ENCODE measurements around the gene RPUSD3. TPM values are rescaled to one million over a fixed set of nuclear protein-coding genes. Genes with fewer than 3 reads are reported as not detected.
A peak's percentile ranks its signal among the peaks of the same experiment; 100 is the strongest.

The RPUSD3 gene
- polyA plus RNA-seq, 2 of the 4 experiments (the other 2 are of a cell fraction), result 38.9 to 44.5 TPM

DNA sequence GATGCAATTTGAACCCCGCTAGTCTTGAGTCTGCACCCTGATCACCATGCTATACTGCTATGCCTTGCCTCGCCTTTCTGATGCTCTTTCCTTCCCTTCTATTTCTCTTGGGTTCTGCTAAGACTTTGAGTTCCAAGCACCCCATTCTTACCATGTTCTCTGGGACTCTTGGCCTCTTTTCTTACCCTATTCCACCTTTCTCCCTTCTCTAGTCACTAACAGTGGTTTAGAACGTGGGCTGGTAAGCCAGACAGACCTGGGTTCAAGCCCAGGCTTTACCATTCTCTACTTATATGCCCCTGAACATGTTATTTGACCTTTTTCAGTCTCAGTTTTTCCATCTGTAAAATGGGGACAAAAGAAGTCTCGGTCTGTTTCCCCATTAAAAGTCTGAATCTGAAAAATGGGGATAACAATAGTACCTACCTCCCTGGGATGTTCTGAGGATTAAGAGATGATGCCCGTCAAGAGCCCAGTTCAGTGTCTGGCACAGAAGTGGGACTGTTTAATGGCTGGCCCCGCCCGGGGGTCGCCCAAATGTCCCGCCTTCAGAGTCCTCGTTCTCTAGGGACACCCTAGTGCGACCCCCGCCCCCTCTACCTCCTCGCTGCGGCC is 51.9 kb downstream of the RPUSD3 start:
- Histone ChIP-seq H3K4me2 (peak overlapping the region; percentile 86), H3K9me3 (no peaks in the 10 kb centered on the region), H3K4me3 (peak overlapping the region; percentile 68), H3K4me1 (peaks cover 21% of the 10 kb centered on the region), H3K27ac (peak overlapping the region; percentile 95 to 97)
- CTCF ChIA-PET, result interaction anchor here (0.6 to 2.5 kb wide), 9 partner anchors 10 to 155 kb away, joined by 3 to 9 read pairs (median 5); no protein-coding TSS in a partner anchor
- DNase-seq (ENCODE audit: low read depth in 1 of 2, low spot score in 1 of 2), result no peak
- no peak for FAIRE-seq
- 23% methylated on average over 9 of the region's 14 CpGs for WGBS (ENCODE audit: missing lambda C conversion rate)
- no peak for ATAC-seq
- POLR2A ChIA-PET, result interaction anchor here (0.6 to 1.6 kb wide), 10 partner anchors 7 to 325 kb away, joined by 3 to 17 read pairs (median 4); partner anchors contain the start of genes BRPF1, CAMK1, OGG1 and TTLL3
- no peak for TF ChIP-seq RFX5 (IDR thresholded peaks at IDR 0.05)
- TF ChIP-seq, protein P1, sequence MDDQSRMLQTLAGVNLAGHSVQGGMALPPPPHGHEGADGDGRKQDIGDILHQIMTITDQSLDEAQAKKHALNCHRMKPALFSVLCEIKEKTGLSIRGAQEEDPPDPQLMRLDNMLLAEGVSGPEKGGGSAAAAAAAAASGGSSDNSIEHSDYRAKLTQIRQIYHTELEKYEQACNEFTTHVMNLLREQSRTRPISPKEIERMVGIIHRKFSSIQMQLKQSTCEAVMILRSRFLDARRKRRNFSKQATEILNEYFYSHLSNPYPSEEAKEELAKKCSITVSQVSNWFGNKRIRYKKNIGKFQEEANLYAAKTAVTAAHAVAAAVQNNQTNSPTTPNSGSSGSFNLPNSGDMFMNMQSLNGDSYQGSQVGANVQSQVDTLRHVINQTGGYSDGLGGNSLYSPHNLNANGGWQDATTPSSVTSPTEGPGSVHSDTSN (IDR thresholded peaks at IDR 0.05), result no peak
- no peak for TF ChIP-seq EHMT2 (IDR thresholded peaks at IDR 0.05; ENCODE audit: low read depth)
- no peak for TF ChIP-seq MAFK (IDR thresholded peaks at IDR 0.05; ENCODE audit: partially characterized antibody)
- TF ChIP-seq FOSB (CRISPR knock-in tag; IDR thresholded peaks at IDR 0.05), result peak; percentile 79; the same call in 1 of the 2 replicates
- TF ChIP-seq NR3C1 (IDR thresholded peaks at IDR 0.05), result no peak
- TF ChIP-seq KDM1A (IDR thresholded peaks at IDR 0.05; ENCODE audit: low read depth), result peak; percentile 96
- TF ChIP-seq, protein P2, sequence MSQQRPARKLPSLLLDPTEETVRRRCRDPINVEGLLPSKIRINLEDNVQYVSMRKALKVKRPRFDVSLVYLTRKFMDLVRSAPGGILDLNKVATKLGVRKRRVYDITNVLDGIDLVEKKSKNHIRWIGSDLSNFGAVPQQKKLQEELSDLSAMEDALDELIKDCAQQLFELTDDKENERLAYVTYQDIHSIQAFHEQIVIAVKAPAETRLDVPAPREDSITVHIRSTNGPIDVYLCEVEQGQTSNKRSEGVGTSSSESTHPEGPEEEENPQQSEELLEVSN (IDR thresholded peaks at IDR 0.05; ENCODE audit: borderline replicate concordance, low read depth), result no peak
- TF ChIP-seq EP300 (IDR thresholded peaks at IDR 0.05), result no peak
- TF ChIP-seq HOXB13 (CRISPR knock-in tag; IDR thresholded peaks at IDR 0.05; ENCODE audit: low read depth), result no peak
- TF ChIP-seq GATA3 (IDR thresholded peaks at IDR 0.05; ENCODE audit: borderline replicate concordance), result no peak
- peak; percentile 32; the same call in 1 of the 2 replicates for TF ChIP-seq ESRRA (IDR thresholded peaks at IDR 0.05; ENCODE audit: borderline replicate concordance, low read length)
- TF ChIP-seq HDAC2 (IDR thresholded peaks at IDR 0.05), result peak; percentile 78; the same call in 1 of the 2 replicates
- no peak for TF ChIP-seq ZSCAN20 (CRISPR knock-in tag; IDR thresholded peaks at IDR 0.05)
- TF ChIP-seq RARB (CRISPR knock-in tag; IDR thresholded peaks at IDR 0.05), result no peak
- TF ChIP-seq FOSL2 (IDR thresholded peaks at IDR 0.05), result no peak
- no peak for TF ChIP-seq FOSL2 (CRISPR knock-in tag; IDR thresholded peaks at IDR 0.05)
- no peak for TF ChIP-seq HOXA7 (CRISPR knock-in tag; IDR thresholded peaks at IDR 0.05)
- TF ChIP-seq POLR2A (IDR thresholded peaks at IDR 0.05; ENCODE audit: low read length), result no peak; the same call in 1 of the 2 replicates
- TF ChIP-seq, protein P3, sequence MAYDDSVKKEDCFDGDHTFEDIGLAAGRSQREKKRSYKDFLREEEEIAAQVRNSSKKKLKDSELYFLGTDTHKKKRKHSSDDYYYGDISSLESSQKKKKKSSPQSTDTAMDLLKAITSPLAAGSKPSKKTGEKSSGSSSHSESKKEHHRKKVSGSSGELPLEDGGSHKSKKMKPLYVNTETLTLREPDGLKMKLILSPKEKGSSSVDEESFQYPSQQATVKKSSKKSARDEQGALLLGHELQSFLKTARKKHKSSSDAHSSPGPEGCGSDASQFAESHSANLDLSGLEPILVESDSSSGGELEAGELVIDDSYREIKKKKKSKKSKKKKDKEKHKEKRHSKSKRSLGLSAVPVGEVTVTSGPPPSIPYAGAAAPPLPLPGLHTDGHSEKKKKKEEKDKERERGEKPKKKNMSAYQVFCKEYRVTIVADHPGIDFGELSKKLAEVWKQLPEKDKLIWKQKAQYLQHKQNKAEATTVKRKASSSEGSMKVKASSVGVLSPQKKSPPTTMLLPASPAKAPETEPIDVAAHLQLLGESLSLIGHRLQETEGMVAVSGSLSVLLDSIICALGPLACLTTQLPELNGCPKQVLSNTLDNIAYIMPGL (CRISPR knock-in tag; IDR thresholded peaks at IDR 0.05; ENCODE audit: borderline replicate concordance), result no peak
- TF ChIP-seq HOXB5 (CRISPR knock-in tag; IDR thresholded peaks at IDR 0.05), result no peak
- peak; percentile 74 for TF ChIP-seq PHF8 (IDR thresholded peaks at IDR 0.05; ENCODE audit: borderline replicate concordance, low read depth)
- no peak for TF ChIP-seq TP53 (CRISPR knock-in tag; IDR thresholded peaks at IDR 0.05)
- no peak for TF ChIP-seq HEYL (CRISPR knock-in tag; IDR thresholded peaks at IDR 0.05)
- TF ChIP-seq EHF (CRISPR knock-in tag; IDR thresholded peaks at IDR 0.05), result no peak; the same call in 1 of the 2 replicates
- peak; percentile 20 for TF ChIP-seq CHD2 (IDR thresholded peaks at IDR 0.05; ENCODE audit: low read length, partially characterized antibody)
- TF ChIP-seq SREBF2 (IDR thresholded peaks at IDR 0.05), result no peak
- 0 out of 2 replicates have a peak, but pooled peaks have one; percentile 10 for TF ChIP-seq RCOR1 (IDR thresholded peaks at IDR 0.05; ENCODE audit: low read depth, low read length)
- TF ChIP-seq, protein P4, sequence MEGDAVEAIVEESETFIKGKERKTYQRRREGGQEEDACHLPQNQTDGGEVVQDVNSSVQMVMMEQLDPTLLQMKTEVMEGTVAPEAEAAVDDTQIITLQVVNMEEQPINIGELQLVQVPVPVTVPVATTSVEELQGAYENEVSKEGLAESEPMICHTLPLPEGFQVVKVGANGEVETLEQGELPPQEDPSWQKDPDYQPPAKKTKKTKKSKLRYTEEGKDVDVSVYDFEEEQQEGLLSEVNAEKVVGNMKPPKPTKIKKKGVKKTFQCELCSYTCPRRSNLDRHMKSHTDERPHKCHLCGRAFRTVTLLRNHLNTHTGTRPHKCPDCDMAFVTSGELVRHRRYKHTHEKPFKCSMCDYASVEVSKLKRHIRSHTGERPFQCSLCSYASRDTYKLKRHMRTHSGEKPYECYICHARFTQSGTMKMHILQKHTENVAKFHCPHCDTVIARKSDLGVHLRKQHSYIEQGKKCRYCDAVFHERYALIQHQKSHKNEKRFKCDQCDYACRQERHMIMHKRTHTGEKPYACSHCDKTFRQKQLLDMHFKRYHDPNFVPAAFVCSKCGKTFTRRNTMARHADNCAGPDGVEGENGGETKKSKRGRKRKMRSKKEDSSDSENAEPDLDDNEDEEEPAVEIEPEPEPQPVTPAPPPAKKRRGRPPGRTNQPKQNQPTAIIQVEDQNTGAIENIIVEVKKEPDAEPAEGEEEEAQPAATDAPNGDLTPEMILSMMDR (IDR thresholded peaks at IDR 0.05), result no peak
- TF ChIP-seq CEBPB (IDR thresholded peaks at IDR 0.05), result no peak
- TF ChIP-seq, protein P5, sequence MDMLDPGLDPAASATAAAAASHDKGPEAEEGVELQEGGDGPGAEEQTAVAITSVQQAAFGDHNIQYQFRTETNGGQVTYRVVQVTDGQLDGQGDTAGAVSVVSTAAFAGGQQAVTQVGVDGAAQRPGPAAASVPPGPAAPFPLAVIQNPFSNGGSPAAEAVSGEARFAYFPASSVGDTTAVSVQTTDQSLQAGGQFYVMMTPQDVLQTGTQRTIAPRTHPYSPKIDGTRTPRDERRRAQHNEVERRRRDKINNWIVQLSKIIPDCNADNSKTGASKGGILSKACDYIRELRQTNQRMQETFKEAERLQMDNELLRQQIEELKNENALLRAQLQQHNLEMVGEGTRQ (IDR thresholded peaks at IDR 0.05), result no peak
- TF ChIP-seq, protein P6, sequence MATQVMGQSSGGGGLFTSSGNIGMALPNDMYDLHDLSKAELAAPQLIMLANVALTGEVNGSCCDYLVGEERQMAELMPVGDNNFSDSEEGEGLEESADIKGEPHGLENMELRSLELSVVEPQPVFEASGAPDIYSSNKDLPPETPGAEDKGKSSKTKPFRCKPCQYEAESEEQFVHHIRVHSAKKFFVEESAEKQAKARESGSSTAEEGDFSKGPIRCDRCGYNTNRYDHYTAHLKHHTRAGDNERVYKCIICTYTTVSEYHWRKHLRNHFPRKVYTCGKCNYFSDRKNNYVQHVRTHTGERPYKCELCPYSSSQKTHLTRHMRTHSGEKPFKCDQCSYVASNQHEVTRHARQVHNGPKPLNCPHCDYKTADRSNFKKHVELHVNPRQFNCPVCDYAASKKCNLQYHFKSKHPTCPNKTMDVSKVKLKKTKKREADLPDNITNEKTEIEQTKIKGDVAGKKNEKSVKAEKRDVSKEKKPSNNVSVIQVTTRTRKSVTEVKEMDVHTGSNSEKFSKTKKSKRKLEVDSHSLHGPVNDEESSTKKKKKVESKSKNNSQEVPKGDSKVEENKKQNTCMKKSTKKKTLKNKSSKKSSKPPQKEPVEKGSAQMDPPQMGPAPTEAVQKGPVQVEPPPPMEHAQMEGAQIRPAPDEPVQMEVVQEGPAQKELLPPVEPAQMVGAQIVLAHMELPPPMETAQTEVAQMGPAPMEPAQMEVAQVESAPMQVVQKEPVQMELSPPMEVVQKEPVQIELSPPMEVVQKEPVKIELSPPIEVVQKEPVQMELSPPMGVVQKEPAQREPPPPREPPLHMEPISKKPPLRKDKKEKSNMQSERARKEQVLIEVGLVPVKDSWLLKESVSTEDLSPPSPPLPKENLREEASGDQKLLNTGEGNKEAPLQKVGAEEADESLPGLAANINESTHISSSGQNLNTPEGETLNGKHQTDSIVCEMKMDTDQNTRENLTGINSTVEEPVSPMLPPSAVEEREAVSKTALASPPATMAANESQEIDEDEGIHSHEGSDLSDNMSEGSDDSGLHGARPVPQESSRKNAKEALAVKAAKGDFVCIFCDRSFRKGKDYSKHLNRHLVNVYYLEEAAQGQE (IDR thresholded peaks at IDR 0.05), result no peak
- no peak; the same call in 1 of the 2 replicates for TF ChIP-seq CHD4 (IDR thresholded peaks at IDR 0.05; ENCODE audit: borderline replicate concordance)
